NCI-H82 treated with DMSO at 0.1 percent for 48 hours (cell line): Measurements from ENCODE around the gene LCLAT1.

Experiments used
- DNase-seq: peaks from one replicate; lab custom pipeline; 2025; ENCODE audit not compliant: unreplicated experiment; lab: John Stamatoyannopoulos, UW

LCLAT1 gene

GRCh38 chr2:30447149-30448045 lies at the start of gene LCLAT1:
TSS of gene LCLAT1 (plus strand) at chr2:30447246. CDS start at chr2:30525591, 78,345 bp downstream.
- no peak for DNase-seq

- DNase-seq: no peak
These were observed 48.8 kb upstream of the LCLAT1 start for GRCh38 chr2:30398084-30398873.

GRCh38 chr2:30400151-30400954 lies 46.7 kb upstream of the LCLAT1 start:
- DNase-seq: no peak

- no peak for DNase-seq
These were observed 44.4 kb upstream of the LCLAT1 start for GRCh38 chr2:30402441-30403182.

- DNase-seq: no peak
These were observed 43.3 kb upstream of the LCLAT1 start for GRCh38 chr2:30403592-30404312.

- DNase-seq: no peak
These were observed 42.5 kb upstream of the LCLAT1 start for GRCh38 chr2:30404319-30405259.

GRCh38 chr2:30405260-30405605 lies 41.8 kb upstream of the LCLAT1 start:
- no peak for DNase-seq

- DNase-seq: no peak
These were observed 40.2 kb upstream of the LCLAT1 start for GRCh38 chr2:30406853-30407252.

- no peak for DNase-seq
These were observed 38.1 kb upstream of the LCLAT1 start for GRCh38 chr2:30408961-30409387.

GRCh38 chr2:30410217-30410616 lies 36.8 kb upstream of the LCLAT1 start:
- DNase-seq: no peak

GRCh38 chr2:30412047-30412683 lies 34.9 kb upstream of the LCLAT1 start:
- no peak for DNase-seq

GRCh38 chr2:30412684-30413570 lies 34.1 kb upstream of the LCLAT1 start:
- no peak for DNase-seq

GRCh38 chr2:30414961-30415360 lies 32.1 kb upstream of the LCLAT1 start:
- no peak for DNase-seq

- no peak for DNase-seq
These were observed 29.8 kb upstream of the LCLAT1 start for GRCh38 chr2:30417253-30417652.

- DNase-seq: no peak
These were observed 25.9 kb upstream of the LCLAT1 start for GRCh38 chr2:30421026-30421603.

GRCh38 chr2:30421604-30422443 lies 25.2 kb upstream of the LCLAT1 start:
- DNase-seq: no peak
